PC-3 (cell line): Measurements from ENCODE around the gene C2CD3. TPM values are rescaled to one million over a fixed set of nuclear protein-coding genes. Genes with fewer than 3 reads are reported as not detected.

Experiments
- ATAC-seq: fragments of 200-7000 bp; cut with Tn5 transposase; 2 replicates; pipeline ENCODE4 v1.9.1; 2020; ENCODE audit warnings: mild to moderate bottlenecking, moderate library complexity
- BruUV-seq: library from RNA; stranded (reverse); fragments of 400-500 nt; replicated peaks from 2 replicates; lab custom pipeline; 2021; lab: Mats Ljungman, UMichigan
- CTCF ChIA-PET: fragments of 300-600 bp; sonication (Branson Sonifier 250); formaldehyde crosslinking; loops from one replicate; lab custom pipeline; 2022; ENCODE audit warnings: antibody characterized with exemption; lab: Charles Lee
- POLR2A ChIA-PET: fragments of 300-600 bp; sonication (Branson Sonifier 250); formaldehyde crosslinking; loops from one replicate; lab custom pipeline; 2022; ENCODE audit warnings: antibody characterized with exemption; ENCODE audit not compliant: unreplicated experiment; lab: Charles Lee
- DNase-seq: peaks from one replicate; pipeline ENCODE4 v3.0.0-alpha.2; 2015
- H2AFZ ChIP-seq: fragments of 300-600 bp; sonication (generic); 2 replicates; pipeline ENCODE4 v1.6.0; 2016; ENCODE audit warnings: antibody characterized with exemption, low read length
- H3F3A ChIP-seq: fragments of 300-600 bp; sonication (generic); one replicate; pipeline ENCODE4 v1.6.0; 2017; ENCODE audit warnings: antibody characterized with exemption, low read length, control low read depth, mild to moderate bottlenecking; ENCODE audit not compliant: unreplicated experiment
- H3K27ac ChIP-seq: fragments of 300-600 bp; sonication (generic); 2 replicates; pipeline ENCODE4 v1.5.1; 2016; ENCODE audit warnings: mild to moderate bottlenecking, low read length
- H3K27me3 ChIP-seq: fragments of 300-600 bp; sonication (generic); 2 replicates; pipeline ENCODE4 v1.6.1; 2016; ENCODE audit warnings: low read length, mixed read lengths
- H3K36me3 ChIP-seq: fragments of 300-600 bp; sonication (generic); 2 replicates; pipeline ENCODE4 v1.6.1; 2016; ENCODE audit warnings: low read depth, mixed run types, low read length, mixed read lengths
- H3K4me1 ChIP-seq: fragments of 300-600 bp; sonication (generic); 2 replicates; pipeline ENCODE4 v1.5.1; 2016; ENCODE audit warnings: low read length; ENCODE audit not compliant: insufficient read depth
- H3K4me2 ChIP-seq: fragments of 300-600 bp; sonication (generic); 2 replicates; pipeline ENCODE4 v1.6.0; 2016; ENCODE audit warnings: low read length
- H3K4me3 ChIP-seq: fragments of 300-600 bp; sonication (generic); 2 replicates; pipeline ENCODE4 v1.5.1; 2016; ENCODE audit warnings: mild to moderate bottlenecking, low read length, mixed read lengths
- H3K79me2 ChIP-seq: fragments of 300-600 bp; sonication (generic); 2 replicates; pipeline ENCODE4 v1.6.1; 2017; ENCODE audit warnings: low read length, mixed read lengths
- H3K9ac ChIP-seq: fragments of 300-600 bp; sonication (generic); 2 replicates; pipeline ENCODE4 v1.6.0; 2016; ENCODE audit warnings: mild to moderate bottlenecking, low read length
- H3K9me2 ChIP-seq: fragments of 300-600 bp; sonication (generic); replicated peaks from 2 replicates; pipeline ENCODE4 v1.6.1; 2016; ENCODE audit warnings: mixed run types, low read length, mixed read lengths
- H3K9me3 ChIP-seq: fragments of 300-600 bp; sonication (generic); 2 replicates; pipeline ENCODE4 v1.6.1; 2016; ENCODE audit warnings: low read length, mixed read lengths
- H4K20me1 ChIP-seq: fragments of 300-600 bp; sonication (generic); 2 replicates; pipeline ENCODE4 v1.6.1; 2016; ENCODE audit warnings: low read length, mixed read lengths
- CTCF ChIP-seq: fragments of 300-600 bp; sonication (generic); conservative IDR thresholded peaks from 2 replicates; pipeline ENCODE4 v1.5.1; 2017; ENCODE audit warnings: antibody characterized with exemption, low read depth, mild to moderate bottlenecking, low read length
- EZH2 ChIP-seq: fragments of 300-600 bp; sonication (generic); IDR thresholded peaks from one replicate; pipeline ENCODE4 v1.6.1; 2017; ENCODE audit warnings: antibody characterized with exemption, mild to moderate bottlenecking, low read length; ENCODE audit not compliant: unreplicated experiment
- EZH2phosphoT487 ChIP-seq: fragments of 300-600 bp; sonication (generic); IDR thresholded peaks from 2 replicates; pipeline ENCODE4 v1.6.1; 2018; ENCODE audit warnings: mild to moderate bottlenecking, antibody characterized with exemption, low read length, borderline replicate concordance
- intact Hi-C: fragments of 100-400 bp; cut with micrococcal nuclease; formaldehyde crosslinking; loops from 2 replicates; pipeline ENCODE4 v1.9.0; 2023
- total RNA-seq: library from RNA; depleted of rRNA; stranded (reverse); fragments of >200 nt; gene quantifications from 2 replicates; pipeline ENCODE4 v1.2.3, GENCODE V29; 2014

Gene C2CD3
- total RNA-seq, 1 experiment from 2014 or later, result 27.3 TPM

GRCh38 chr11:73969991-73970800 is 200.6 kb downstream of the C2CD3 start:
- H3K27me3 ChIP-seq, result no peaks in the 10 kb centered on the region
- no peaks in the 10 kb centered on the region for H4K20me1 ChIP-seq
- H3F3A ChIP-seq, result no peaks in the 10 kb centered on the region
- BruUV-seq, result no TSS peak
- H3K4me2 ChIP-seq, result no peak overlapping the region
- no peak for ATAC-seq
- no peaks in the 10 kb centered on the region for H3K79me2 ChIP-seq
- peaks cover 8% of the 10 kb centered on the region for H3K4me1 ChIP-seq
- H2AFZ ChIP-seq, result no peak overlapping the region
- DNase-seq, result no peak
- H3K9me3 ChIP-seq, result no peaks in the 10 kb centered on the region
- H3K9me2 ChIP-seq, result no peaks in the 10 kb centered on the region
- ChIA-PET POLR2A (no interaction called here), CTCF (no interaction called here)
- H3K9ac ChIP-seq, result no peak overlapping the region
- H3K36me3 ChIP-seq, result no peaks in the 10 kb centered on the region
- no peak overlapping the region for H3K4me3 ChIP-seq
- TF ChIP-seq EZH2 (no peak), CTCF (no peak), EZH2phosphoT487 (no peak)
- intact Hi-C loops, result loop anchor here (10.0 kb wide), 1 partner anchor 475 kb away; no protein-coding TSS in a partner anchor
- H3K27ac ChIP-seq, result no peak overlapping the region

DNA sequence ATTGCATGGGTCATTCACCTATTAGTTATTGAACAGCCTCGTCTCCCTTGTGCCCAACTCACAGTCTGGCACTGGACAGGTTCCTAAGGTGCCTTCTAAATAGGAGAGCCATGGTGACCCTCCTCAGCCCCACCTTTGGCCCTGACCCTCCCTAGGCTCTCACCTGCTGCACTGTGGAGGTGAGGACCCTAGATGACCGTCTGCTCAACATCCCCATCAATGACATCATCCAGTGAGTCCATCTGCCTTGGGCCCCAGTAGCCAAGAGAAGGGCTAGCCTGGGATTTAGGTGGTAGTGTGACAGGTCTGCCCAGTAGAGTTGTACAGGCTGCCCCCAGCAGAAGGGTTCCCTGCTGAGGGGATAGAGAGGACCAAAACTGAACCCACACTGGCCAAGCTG is 201.7 kb downstream of the C2CD3 start:
- DNase-seq, result no peak
- Histone ChIP-seq H2AFZ (no peak overlapping the region), H3K4me1 (peaks cover 11% of the 10 kb centered on the region), H3K9me3 (no peaks in the 10 kb centered on the region), H3K9ac (no peak overlapping the region), H3F3A (no peaks in the 10 kb centered on the region), H3K79me2 (no peaks in the 10 kb centered on the region), H3K27me3 (no peaks in the 10 kb centered on the region), H4K20me1 (no peaks in the 10 kb centered on the region), H3K4me2 (no peak overlapping the region), H3K27ac (no peak overlapping the region), H3K36me3 (no peaks in the 10 kb centered on the region), H3K4me3 (no peak overlapping the region), H3K9me2 (no peaks in the 10 kb centered on the region)
- no peak for TF ChIP-seq EZH2phosphoT487
- TF ChIP-seq EZH2, result no peak
- no peak for TF ChIP-seq CTCF
- no TSS peak for BruUV-seq
- CTCF ChIA-PET, result no interaction called here
- POLR2A ChIA-PET, result no interaction called here
- intact Hi-C loops, result loop anchor here (10.0 kb wide), 1 partner anchor 476 kb away; no protein-coding TSS in a partner anchor
- ATAC-seq, result no peak
